ENCODE data around the gene IL17B.

DNA sequence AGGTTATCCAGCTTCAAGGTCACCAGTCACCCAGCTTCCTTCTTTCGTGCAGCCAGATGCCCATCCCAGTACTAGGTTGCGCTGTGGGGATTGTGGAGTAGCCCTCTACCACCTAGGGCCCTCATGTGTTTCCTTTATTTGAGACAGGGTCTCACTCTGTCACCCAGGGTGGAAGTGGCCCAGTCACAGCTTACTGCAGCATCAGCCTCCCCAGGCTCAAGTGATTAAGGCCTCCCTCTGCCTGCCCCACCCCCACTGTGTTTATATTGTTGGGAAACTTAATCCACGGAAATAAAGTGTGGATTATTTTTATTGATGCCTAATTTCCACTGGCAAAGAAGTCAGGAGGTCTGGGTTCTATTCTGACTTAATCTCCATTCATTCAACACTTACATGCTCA, 4.3 kb downstream of the IL17B start:
- TF ChIP-seq, protein P1, sequence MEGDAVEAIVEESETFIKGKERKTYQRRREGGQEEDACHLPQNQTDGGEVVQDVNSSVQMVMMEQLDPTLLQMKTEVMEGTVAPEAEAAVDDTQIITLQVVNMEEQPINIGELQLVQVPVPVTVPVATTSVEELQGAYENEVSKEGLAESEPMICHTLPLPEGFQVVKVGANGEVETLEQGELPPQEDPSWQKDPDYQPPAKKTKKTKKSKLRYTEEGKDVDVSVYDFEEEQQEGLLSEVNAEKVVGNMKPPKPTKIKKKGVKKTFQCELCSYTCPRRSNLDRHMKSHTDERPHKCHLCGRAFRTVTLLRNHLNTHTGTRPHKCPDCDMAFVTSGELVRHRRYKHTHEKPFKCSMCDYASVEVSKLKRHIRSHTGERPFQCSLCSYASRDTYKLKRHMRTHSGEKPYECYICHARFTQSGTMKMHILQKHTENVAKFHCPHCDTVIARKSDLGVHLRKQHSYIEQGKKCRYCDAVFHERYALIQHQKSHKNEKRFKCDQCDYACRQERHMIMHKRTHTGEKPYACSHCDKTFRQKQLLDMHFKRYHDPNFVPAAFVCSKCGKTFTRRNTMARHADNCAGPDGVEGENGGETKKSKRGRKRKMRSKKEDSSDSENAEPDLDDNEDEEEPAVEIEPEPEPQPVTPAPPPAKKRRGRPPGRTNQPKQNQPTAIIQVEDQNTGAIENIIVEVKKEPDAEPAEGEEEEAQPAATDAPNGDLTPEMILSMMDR (IDR thresholded peaks at IDR 0.05; ENCODE audit: low read depth, low read length, poor library complexity, severe bottlenecking) = no peak
- TF ChIP-seq EZH2phosphoT487 (IDR thresholded peaks at IDR 0.05; ENCODE audit: borderline replicate concordance, low read length) = no peak

Data from DOHH2 (cell line).